ENCODE results near the gene HLA-DRA.

The HLA-DRA gene

GRCh38 chr6:32475392-32476206 lies 35.9 kb downstream of the HLA-DRA start:
- no peak overlapping the region for H3K4me3 ChIP-seq (ENCODE audit: low read length)
- no peak for TF ChIP-seq ZNF274 (IDR thresholded peaks at IDR 0.05; ENCODE audit: low read depth, low read length)

DNA sequence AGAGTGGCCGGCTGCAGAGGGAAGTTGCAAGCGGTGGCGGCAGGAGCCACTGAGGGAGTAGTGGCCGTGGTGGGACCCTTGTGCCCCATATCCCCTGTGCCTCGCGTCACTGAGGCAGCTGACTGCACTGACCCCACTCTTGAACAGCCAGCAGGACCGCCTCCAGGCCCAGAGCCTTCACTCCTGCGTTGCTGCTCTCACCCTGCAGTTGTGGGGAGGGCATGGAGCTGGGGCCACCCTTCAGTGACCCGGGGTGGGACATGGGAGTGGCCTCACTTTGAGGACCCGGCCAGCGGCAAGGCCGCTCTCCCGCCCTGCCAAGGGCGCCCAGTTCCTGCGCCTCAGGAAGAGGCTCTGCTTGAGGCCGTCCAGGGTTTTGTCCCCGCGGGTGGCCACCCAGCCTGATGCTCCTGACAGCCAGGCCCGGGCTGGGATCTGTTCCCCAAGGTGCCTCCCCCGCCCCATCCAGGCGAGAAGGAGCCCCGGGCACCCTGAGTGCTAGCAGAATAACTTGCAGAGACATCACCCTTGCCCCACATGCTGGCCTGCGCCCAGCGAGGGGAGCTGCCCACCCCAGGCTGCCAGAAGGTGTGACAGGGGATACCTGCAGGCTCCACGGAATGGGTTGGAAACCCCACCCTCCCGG lies 44.4 kb downstream of the HLA-DRA start:
- TF ChIP-seq ZNF274 (IDR thresholded peaks at IDR 0.05; ENCODE audit: low read depth, low read length), result no peak
- no peak overlapping the region for H3K4me3 ChIP-seq (ENCODE audit: low read length)

- TF ChIP-seq ZNF274 (IDR thresholded peaks at IDR 0.05; ENCODE audit: low read depth, low read length), result no peak
Observed at GRCh38 chr6:32484614-32484998, 44.9 kb downstream of the HLA-DRA start.

GRCh38 chr6:32488083-32488482 lies 48.4 kb downstream of the HLA-DRA start:
- no peak for TF ChIP-seq ZNF274 (IDR thresholded peaks at IDR 0.05; ENCODE audit: low read depth, low read length)
- H3K4me3 ChIP-seq (ENCODE audit: low read length), result no peak overlapping the region

More at GRCh38 chr6:32484614-32484998, 44.9 kb downstream of the HLA-DRA start:
- H3K4me3 ChIP-seq (ENCODE audit: low read length), result no peak overlapping the region

GRCh38 chr6:32491700-32492099 lies 52.0 kb downstream of the HLA-DRA start:
- H3K4me3 ChIP-seq (ENCODE audit: low read length), result no peak overlapping the region
- TF ChIP-seq ZNF274 (IDR thresholded peaks at IDR 0.05; ENCODE audit: low read depth, low read length), result no peak

DNA sequence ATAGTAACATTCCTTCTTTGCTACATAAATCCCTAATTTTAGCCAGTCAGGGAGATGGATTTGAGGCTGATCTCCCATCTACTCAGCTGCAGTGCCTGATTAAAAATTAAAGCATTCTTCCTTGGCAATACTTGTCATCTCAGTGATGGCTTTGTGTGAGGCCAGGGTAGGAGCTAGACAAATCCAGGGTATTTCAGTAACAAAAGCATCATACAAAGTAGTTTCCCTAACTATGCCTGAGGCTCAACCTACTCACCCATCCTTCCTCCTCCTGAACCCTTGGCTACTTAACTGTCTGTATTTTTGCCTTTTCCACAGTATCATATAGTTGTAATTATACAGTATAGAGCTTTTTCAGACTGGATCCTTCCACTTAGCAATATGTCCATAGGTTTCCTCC lies 52.7 kb downstream of the HLA-DRA start:
- no peak overlapping the region for H3K4me3 ChIP-seq (ENCODE audit: low read length)
- no peak for TF ChIP-seq ZNF274 (IDR thresholded peaks at IDR 0.05; ENCODE audit: low read depth, low read length)
